HEK293 (cell line): ENCODE results near the gene TSHZ2.
"Not testable (repeated sequence)": the region's sequence is repeated elsewhere in the genome, so short reads cannot be mapped to it uniquely, and the experiment has no call there.

ENCODE experiments used
- CTCF ChIA-PET: fragments of 350-600 bp; formaldehyde crosslinking; extraction: SDS; loops from one replicate; lab custom pipeline; 2021; ENCODE audit warnings: antibody characterized with exemption; lab: Yijun Ruan, JAX
- POLR2A ChIA-PET: fragments of 300-600 bp; formaldehyde crosslinking; extraction: SDS; loops from one replicate; lab custom pipeline; 2020; ENCODE audit warnings: antibody characterized with exemption, inconsistent platforms; lab: Yijun Ruan, JAX
- H3K27ac ChIP-seq: fragments of 200-500 bp; sonication (Bioruptor generic); 2 replicates; pipeline ENCODE4 v1.5.1; 2014; ENCODE audit warnings: low read depth, low read length, control low read depth, inconsistent platforms; ENCODE audit errors: extremely low read depth
- H3K36me3 ChIP-seq, 2 experiments: fragments of 200-500 bp in 1 of 2; sonication (Bioruptor generic) in 1 of 2; 1 replicate in 1 of 2; 2 replicates in 1 of 2; pipeline ENCODE4 v1.5.1; 2014 to 2017; ENCODE audit warnings: inconsistent platforms in 2 of 2, low read length in 2 of 2; ENCODE audit not compliant: control insufficient read depth in 2 of 2, insufficient read depth in 1 of 2
- H3K4me1 ChIP-seq: fragments of 200-500 bp; sonication (Bioruptor generic); 2 replicates; pipeline ENCODE4 v1.5.1; 2014; ENCODE audit warnings: mild to moderate bottlenecking, low read length, inconsistent platforms; ENCODE audit not compliant: control insufficient read depth, insufficient read depth
- H3K4me3 ChIP-seq: 2 replicates; pipeline ENCODE4 v1.5.1; 2011; ENCODE audit warnings: low read depth, mild to moderate bottlenecking, control low read depth, low read length, moderate library complexity
- H3K9me3 ChIP-seq: fragments of 200-500 bp; sonication (Bioruptor generic); 2 replicates; pipeline ENCODE4 v1.5.1; 2014; ENCODE audit warnings: low read depth, low read length, inconsistent platforms; ENCODE audit not compliant: control insufficient read depth, insufficient read depth
- BCL11A ChIP-seq: fragments of 450-650 bp; formaldehyde crosslinking; IDR thresholded peaks from 2 replicates; pipeline ENCODE4 v1.5.1; 2016; ENCODE audit warnings: low read depth, missing biosample characterization, missing genetic modification characterization
- GLIS2 ChIP-seq: fragments of 450-650 bp; formaldehyde crosslinking; IDR thresholded peaks from 2 replicates; pipeline ENCODE4 v1.5.1; 2016; ENCODE audit warnings: missing biosample characterization, missing genetic modification characterization
- HOXA7 ChIP-seq: sonication (generic); formaldehyde crosslinking; IDR thresholded peaks from 2 replicates; pipeline ENCODE4 v1.8.1; 2022; ENCODE audit warnings: missing genetic modification reagents, borderline replicate concordance
- KLF8 ChIP-seq: fragments of 450-650 bp; formaldehyde crosslinking; IDR thresholded peaks from 2 replicates; pipeline ENCODE4 v1.5.1; 2016; ENCODE audit warnings: missing biosample characterization, missing genetic modification characterization
- OSR2 ChIP-seq: fragments of 450-650 bp; formaldehyde crosslinking; IDR thresholded peaks from 2 replicates; pipeline ENCODE4 v1.5.1; 2016; ENCODE audit warnings: missing biosample characterization, missing genetic modification characterization
- ZBTB1 ChIP-seq: fragments of 450-650 bp; formaldehyde crosslinking; IDR thresholded peaks from 2 replicates; pipeline ENCODE4 v1.5.1; 2016; ENCODE audit warnings: missing biosample characterization, missing genetic modification characterization
- ZNF121 ChIP-seq: fragments of 450-650 bp; formaldehyde crosslinking; IDR thresholded peaks from 2 replicates; pipeline ENCODE4 v1.5.1; 2016; ENCODE audit warnings: missing biosample characterization, missing genetic modification characterization
- ZNF146 ChIP-seq: fragments of 450-650 bp; formaldehyde crosslinking; IDR thresholded peaks from 2 replicates; pipeline ENCODE4 v1.5.1; 2016; ENCODE audit warnings: missing biosample characterization, missing genetic modification characterization
- ZNF202 ChIP-seq: fragments of 450-650 bp; formaldehyde crosslinking; IDR thresholded peaks from 2 replicates; pipeline ENCODE4 v1.5.1; 2016; ENCODE audit warnings: missing biosample characterization, missing genetic modification characterization, borderline replicate concordance
- ZNF239 ChIP-seq: fragments of 450-650 bp; formaldehyde crosslinking; IDR thresholded peaks from 2 replicates; pipeline ENCODE4 v1.5.1; 2016; ENCODE audit warnings: missing biosample characterization, missing genetic modification characterization
- ZNF335 ChIP-seq: fragments of 450-650 bp; formaldehyde crosslinking; conservative IDR thresholded peaks from 2 replicates; pipeline ENCODE4 v1.5.1; 2016; ENCODE audit warnings: missing biosample characterization, missing genetic modification characterization
- ZNF600 ChIP-seq: fragments of 450-650 bp; formaldehyde crosslinking; IDR thresholded peaks from 2 replicates; pipeline ENCODE4 v1.5.1; 2016; ENCODE audit warnings: missing biosample characterization, missing genetic modification characterization
- ZNF629 ChIP-seq: fragments of 450-650 bp; formaldehyde crosslinking; IDR thresholded peaks from 2 replicates; pipeline ENCODE4 v1.5.1; 2017; ENCODE audit warnings: missing biosample characterization, missing genetic modification characterization
- ZNF704 ChIP-seq: fragments of 450-650 bp; formaldehyde crosslinking; IDR thresholded peaks from 2 replicates; pipeline ENCODE4 v1.5.1; 2016; ENCODE audit warnings: missing biosample characterization, missing genetic modification characterization
- ZNF707 ChIP-seq: fragments of 450-650 bp; formaldehyde crosslinking; IDR thresholded peaks from 2 replicates; pipeline ENCODE4 v1.5.1; 2016; ENCODE audit warnings: missing biosample characterization, missing genetic modification characterization
- ZXDB ChIP-seq: fragments of 450-650 bp; formaldehyde crosslinking; IDR thresholded peaks from 2 replicates; pipeline ENCODE4 v1.5.1; 2016; ENCODE audit warnings: missing biosample characterization, missing genetic modification characterization
- TF ChIP-seq, protein P1 (sequence below): fragments of 450-650 bp; formaldehyde crosslinking; IDR thresholded peaks from 2 replicates; pipeline ENCODE4 v1.5.1; 2016; ENCODE audit warnings: missing biosample characterization, missing genetic modification characterization
- TF ChIP-seq, protein P2 (sequence below): fragments of 450-650 bp; formaldehyde crosslinking; IDR thresholded peaks from 2 replicates; pipeline ENCODE4 v1.5.1; 2016; ENCODE audit warnings: missing biosample characterization, missing genetic modification characterization
- TF ChIP-seq, protein P3 (sequence below): fragments of 450-650 bp; formaldehyde crosslinking; IDR thresholded peaks from 2 replicates; pipeline ENCODE4 v1.5.1; 2016; ENCODE audit warnings: missing biosample characterization, missing genetic modification characterization

The TSHZ2 gene

DNA sequence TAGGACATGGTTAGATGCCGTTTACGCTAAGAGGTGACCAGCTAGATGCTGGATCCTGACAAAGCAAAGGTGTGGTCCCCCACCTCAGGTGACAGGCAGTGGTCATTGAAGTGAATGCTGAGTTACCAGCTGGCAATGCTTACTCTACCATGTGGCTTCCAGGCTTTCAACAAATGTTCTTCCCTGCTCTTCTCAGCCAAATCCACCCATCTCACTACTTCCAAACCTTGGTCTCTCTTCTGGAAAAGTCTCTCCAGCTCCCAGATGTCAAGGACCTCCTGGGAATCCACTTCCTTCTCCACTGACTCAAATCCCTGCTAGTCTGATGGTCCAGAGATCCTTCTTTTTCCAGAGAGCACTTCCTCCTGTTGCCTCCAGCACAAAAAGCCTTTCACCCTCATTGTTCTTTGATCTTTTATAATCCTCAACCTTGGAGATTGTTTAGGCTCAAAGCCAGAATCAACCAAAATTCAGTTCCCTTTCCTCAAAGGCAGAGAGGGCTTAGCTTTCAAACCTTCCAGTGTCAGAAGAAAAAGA lies 393.4 kb downstream of the TSHZ2 start:
- no peaks in the 10 kb centered on the region for H3K36me3 ChIP-seq
- no peaks in the 10 kb centered on the region for H3K9me3 ChIP-seq
- H3K4me3 ChIP-seq: no peak overlapping the region
- CTCF ChIA-PET: interaction anchor here (0.9 kb wide), 1 partner anchor 17 kb away, joined by 3 read pairs; no protein-coding TSS in a partner anchor
- POLR2A ChIA-PET: no interaction called here
- no peaks in the 10 kb centered on the region for H3K4me1 ChIP-seq
- TF ChIP-seq ZNF121: no peak
- no peak for TF ChIP-seq ZNF202 (tag by site-specific recombination)
- TF ChIP-seq, protein P1, sequence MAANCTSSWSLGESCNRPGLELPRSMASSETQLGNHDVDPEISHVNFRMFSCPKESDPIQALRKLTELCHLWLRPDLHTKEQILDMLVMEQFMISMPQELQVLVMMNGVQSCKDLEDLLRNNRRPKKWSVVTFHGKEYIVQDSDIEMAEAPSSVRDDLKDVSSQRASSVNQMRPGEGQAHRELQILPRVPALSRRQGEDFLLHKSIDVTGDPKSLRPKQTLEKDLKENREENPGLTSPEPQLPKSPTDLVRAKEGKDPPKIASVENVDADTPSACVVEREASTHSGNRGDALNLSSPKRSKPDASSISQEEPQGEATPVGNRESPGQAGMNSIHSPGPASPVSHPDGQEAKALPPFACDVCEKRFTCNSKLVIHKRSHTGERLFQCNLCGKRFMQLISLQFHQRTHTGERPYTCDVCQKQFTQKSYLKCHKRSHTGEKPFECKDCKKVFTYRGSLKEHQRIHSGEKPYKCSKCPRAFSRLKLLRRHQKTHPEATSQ: no peak
- no peak for TF ChIP-seq ZNF146 (tag by site-specific recombination)
- TF ChIP-seq KLF8 (tag by site-specific recombination): no peak
- no peak for TF ChIP-seq OSR2 (tag by site-specific recombination)
- no peak for TF ChIP-seq ZNF629
- no peak for TF ChIP-seq ZNF335 (tag by site-specific recombination)
- no peak for TF ChIP-seq BCL11A (tag by site-specific recombination)
- no peak for TF ChIP-seq ZNF239 (tag by site-specific recombination)
- no peak for TF ChIP-seq GLIS2
- no peak overlapping the region for H3K27ac ChIP-seq

- POLR2A ChIA-PET, H3K36me3 ChIP-seq, H3K9me3 ChIP-seq, H3K4me3 ChIP-seq, H3K4me1 ChIP-seq, CTCF ChIA-PET, H3K27ac ChIP-seq: not testable (repeated sequence)
Observed at GRCh38 chr20:53366928-53367327, 394.8 kb downstream of the TSHZ2 start.

DNA sequence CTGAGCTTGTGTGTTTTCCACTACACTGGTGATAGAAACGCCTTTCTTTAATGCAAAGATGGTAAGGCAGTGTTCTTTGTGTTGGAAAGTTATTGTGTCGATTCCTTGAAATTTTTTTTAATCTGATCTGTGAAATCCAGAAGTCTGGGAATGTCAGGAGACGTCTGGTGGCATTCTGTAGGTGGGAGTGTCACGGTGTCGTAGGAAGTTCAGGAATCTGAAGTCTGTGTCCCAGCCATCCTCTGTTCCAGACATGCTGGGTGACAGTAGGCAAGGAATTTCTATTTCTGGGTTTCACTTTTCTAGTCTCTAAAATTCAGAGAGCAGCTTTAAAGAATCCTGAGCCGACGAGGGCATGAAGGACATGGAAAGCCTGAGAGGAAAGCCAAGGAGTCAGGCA lies 397.7 kb downstream of the TSHZ2 start:
- CTCF ChIA-PET: no interaction called here
- Histone ChIP-seq H3K4me3 (no peak overlapping the region), H3K4me1 (no peaks in the 10 kb centered on the region), H3K27ac (no peak overlapping the region), H3K36me3 (no peaks in the 10 kb centered on the region), H3K9me3 (no peaks in the 10 kb centered on the region)
- POLR2A ChIA-PET: no interaction called here
- TF ChIP-seq ZXDB (tag by site-specific recombination): no peak
- TF ChIP-seq ZNF704 (tag by site-specific recombination): no peak
- TF ChIP-seq GLIS2: no peak
- no peak for TF ChIP-seq ZNF335 (tag by site-specific recombination)
- TF ChIP-seq, protein P2, sequence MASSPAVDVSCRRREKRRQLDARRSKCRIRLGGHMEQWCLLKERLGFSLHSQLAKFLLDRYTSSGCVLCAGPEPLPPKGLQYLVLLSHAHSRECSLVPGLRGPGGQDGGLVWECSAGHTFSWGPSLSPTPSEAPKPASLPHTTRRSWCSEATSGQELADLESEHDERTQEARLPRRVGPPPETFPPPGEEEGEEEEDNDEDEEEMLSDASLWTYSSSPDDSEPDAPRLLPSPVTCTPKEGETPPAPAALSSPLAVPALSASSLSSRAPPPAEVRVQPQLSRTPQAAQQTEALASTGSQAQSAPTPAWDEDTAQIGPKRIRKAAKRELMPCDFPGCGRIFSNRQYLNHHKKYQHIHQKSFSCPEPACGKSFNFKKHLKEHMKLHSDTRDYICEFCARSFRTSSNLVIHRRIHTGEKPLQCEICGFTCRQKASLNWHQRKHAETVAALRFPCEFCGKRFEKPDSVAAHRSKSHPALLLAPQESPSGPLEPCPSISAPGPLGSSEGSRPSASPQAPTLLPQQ (tag by site-specific recombination): no peak
- TF ChIP-seq, protein P3, sequence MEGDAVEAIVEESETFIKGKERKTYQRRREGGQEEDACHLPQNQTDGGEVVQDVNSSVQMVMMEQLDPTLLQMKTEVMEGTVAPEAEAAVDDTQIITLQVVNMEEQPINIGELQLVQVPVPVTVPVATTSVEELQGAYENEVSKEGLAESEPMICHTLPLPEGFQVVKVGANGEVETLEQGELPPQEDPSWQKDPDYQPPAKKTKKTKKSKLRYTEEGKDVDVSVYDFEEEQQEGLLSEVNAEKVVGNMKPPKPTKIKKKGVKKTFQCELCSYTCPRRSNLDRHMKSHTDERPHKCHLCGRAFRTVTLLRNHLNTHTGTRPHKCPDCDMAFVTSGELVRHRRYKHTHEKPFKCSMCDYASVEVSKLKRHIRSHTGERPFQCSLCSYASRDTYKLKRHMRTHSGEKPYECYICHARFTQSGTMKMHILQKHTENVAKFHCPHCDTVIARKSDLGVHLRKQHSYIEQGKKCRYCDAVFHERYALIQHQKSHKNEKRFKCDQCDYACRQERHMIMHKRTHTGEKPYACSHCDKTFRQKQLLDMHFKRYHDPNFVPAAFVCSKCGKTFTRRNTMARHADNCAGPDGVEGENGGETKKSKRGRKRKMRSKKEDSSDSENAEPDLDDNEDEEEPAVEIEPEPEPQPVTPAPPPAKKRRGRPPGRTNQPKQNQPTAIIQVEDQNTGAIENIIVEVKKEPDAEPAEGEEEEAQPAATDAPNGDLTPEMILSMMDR (tag by site-specific recombination): no peak
- TF ChIP-seq ZBTB1: no peak
- TF ChIP-seq ZNF707 (tag by site-specific recombination): no peak
- no peak for TF ChIP-seq HOXA7 (CRISPR knock-in tag)
- TF ChIP-seq ZNF600 (tag by site-specific recombination): no peak
